ENCODE data around the gene TOGARAM1.

The TOGARAM1 gene

GRCh38 chr14:44961151-44961553 is 838 bp upstream of the TOGARAM1 start:
- no peak overlapping the region for H3K23ac ChIP-seq (ENCODE audit: low read length in 2 of 2)
- H3K18ac ChIP-seq (ENCODE audit: low read depth in 1 of 2, low read length in 2 of 2): peak overlapping the region; percentile 26 to 93
- H3K9me3 ChIP-seq (ENCODE audit: control insufficient read depth, low read length): no peaks in the 10 kb centered on the region
- no peaks in the 10 kb centered on the region for H3K36me3 ChIP-seq (ENCODE audit: control insufficient read depth in 1 of 2, insufficient read depth in 2 of 2, low read depth in 1 of 2, low read length in 2 of 2)
- peak overlapping the region in 1 of 2 experiments; percentile 91 for H3K4ac ChIP-seq (ENCODE audit: low read depth in 1 of 2, low read length in 2 of 2)
- H2BK5ac ChIP-seq (ENCODE audit: low read depth, low read length, poor library complexity, severe bottlenecking): no peak overlapping the region
- no peaks in the 10 kb centered on the region for H3K27me3 ChIP-seq (ENCODE audit: control insufficient read depth in 1 of 2, insufficient read depth in 1 of 2, low read length in 2 of 2)
- H2BK15ac ChIP-seq (ENCODE audit: low read depth, poor library complexity, severe bottlenecking): no peak overlapping the region
- H3K9ac ChIP-seq (ENCODE audit: low read length): peak overlapping the region; percentile 94
- no peak overlapping the region for H3K14ac ChIP-seq (ENCODE audit: low read length in 2 of 2)
- H3K4me1 ChIP-seq (ENCODE audit: control insufficient read depth, insufficient read depth, low read depth, low read length): peaks cover 5% of the 10 kb centered on the region
- WGBS: 0% methylated on average over 9 of the region's 14 CpGs
- H4K91ac ChIP-seq (ENCODE audit: low read length): no peak overlapping the region
- no peak overlapping the region for H2AK5ac ChIP-seq (ENCODE audit: low read length, severe bottlenecking)
- peak overlapping the region; percentile 85 to 92 for H3K4me3 ChIP-seq (ENCODE audit: insufficient read depth in 1 of 2, low read depth in 1 of 2, low read length in 2 of 2)
- H3K27ac ChIP-seq (ENCODE audit: low read length, poor library complexity, severe bottlenecking): peak overlapping the region; percentile 86
- H2AFZ ChIP-seq (ENCODE audit: low read depth, low read length): no peak overlapping the region
- no peak overlapping the region for H4K8ac ChIP-seq (ENCODE audit: low read length)
- no peak overlapping the region for H2BK120ac ChIP-seq (ENCODE audit: low read depth, low read length)
- no peak overlapping the region for H2BK12ac ChIP-seq (ENCODE audit: low read length in 2 of 2)
- peak overlapping the region; percentile 76 for H3K4me2 ChIP-seq (ENCODE audit: low read length, poor library complexity, severe bottlenecking)
- peak; percentile 79 for DNase-seq
- no peaks in the 10 kb centered on the region for H3K79me1 ChIP-seq (replicated peaks; ENCODE audit: low read length, poor library complexity, severe bottlenecking)

- Histone ChIP-seq H3K18ac (ENCODE audit: low read depth in 1 of 2, low read length in 2 of 2) (peak overlapping the region; percentile 60 to 88), H4K8ac (ENCODE audit: low read length) (peak overlapping the region; percentile 10), H3K4me2 (ENCODE audit: low read length, poor library complexity, severe bottlenecking) (peak overlapping the region; percentile 84), H2AFZ (ENCODE audit: low read depth, low read length) (peak overlapping the region; percentile 79), H3K9me3 (ENCODE audit: control insufficient read depth, low read length) (no peaks in the 10 kb centered on the region), H3K14ac (ENCODE audit: low read length in 2 of 2) (peak overlapping the region in 1 of 2 experiments; percentile 51), H2BK120ac (ENCODE audit: low read depth, low read length) (peak overlapping the region; percentile 35), H3K79me1 (replicated peaks; ENCODE audit: low read length, poor library complexity, severe bottlenecking) (no peaks in the 10 kb centered on the region), H3K23ac (ENCODE audit: low read length in 2 of 2) (peak overlapping the region in 1 of 2 experiments; percentile 47), H4K91ac (ENCODE audit: low read length) (no peak overlapping the region), H3K4me3 (ENCODE audit: insufficient read depth in 1 of 2, low read depth in 1 of 2, low read length in 2 of 2) (peak overlapping the region; percentile 80 to 92), H2BK5ac (ENCODE audit: low read depth, low read length, poor library complexity, severe bottlenecking) (no peak overlapping the region), H3K4me1 (ENCODE audit: control insufficient read depth, insufficient read depth, low read depth, low read length) (peaks cover 7% of the 10 kb centered on the region), H3K9ac (ENCODE audit: low read length) (peak overlapping the region; percentile 94), H3K27me3 (ENCODE audit: control insufficient read depth in 1 of 2, insufficient read depth in 1 of 2, low read length in 2 of 2) (no peaks in the 10 kb centered on the region), H2AK5ac (ENCODE audit: low read length, severe bottlenecking) (no peak overlapping the region), H3K36me3 (ENCODE audit: control insufficient read depth in 1 of 2, insufficient read depth in 2 of 2, low read depth in 1 of 2, low read length in 2 of 2) (no peaks in the 10 kb centered on the region), H2BK15ac (ENCODE audit: low read depth, poor library complexity, severe bottlenecking) (no peak overlapping the region), H3K27ac (ENCODE audit: low read length, poor library complexity, severe bottlenecking) (peak overlapping the region; percentile 85), H3K4ac (ENCODE audit: low read depth in 1 of 2, low read length in 2 of 2) (peak overlapping the region in 1 of 2 experiments; percentile 78), H2BK12ac (ENCODE audit: low read length in 2 of 2) (peak overlapping the region in 1 of 2 experiments; percentile 32)
- 20% methylated on average over 38 of the region's 39 CpGs for WGBS
- peak; percentile 54 for DNase-seq
Measured at GRCh38 chr14:44962334-44963043, 499 bp downstream of the TOGARAM1 start.

DNA sequence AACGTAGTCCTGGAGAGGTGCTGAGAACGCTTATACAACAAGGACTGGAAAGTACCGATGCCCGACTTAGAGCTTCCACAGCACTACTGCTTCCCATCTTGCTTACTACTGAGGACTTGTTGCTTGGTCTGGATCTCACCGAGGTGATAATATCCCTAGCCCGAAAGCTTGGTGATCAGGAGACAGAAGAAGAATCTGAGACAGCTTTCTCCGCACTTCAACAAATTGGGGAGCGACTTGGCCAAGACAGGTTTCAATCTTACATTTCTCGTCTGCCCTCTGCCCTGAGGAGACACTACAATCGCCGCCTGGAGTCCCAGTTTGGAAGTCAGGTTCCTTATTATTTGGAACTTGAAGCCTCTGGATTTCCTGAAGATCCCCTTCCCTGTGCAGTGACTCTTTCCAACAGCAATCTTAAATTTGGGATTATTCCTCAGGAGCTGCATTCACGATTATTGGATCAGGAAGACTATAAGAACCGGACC is 1.1 kb downstream of the TOGARAM1 start:
- no peak overlapping the region for H2AK5ac ChIP-seq (ENCODE audit: low read length, severe bottlenecking)
- WGBS: 41% methylated on average over 13 of the region's 13 CpGs
- peak overlapping the region; percentile 80 to 92 for H3K4me3 ChIP-seq (ENCODE audit: insufficient read depth in 1 of 2, low read depth in 1 of 2, low read length in 2 of 2)
- H3K27ac ChIP-seq (ENCODE audit: low read length, poor library complexity, severe bottlenecking): no peak overlapping the region
- peaks cover 7% of the 10 kb centered on the region for H3K4me1 ChIP-seq (ENCODE audit: control insufficient read depth, insufficient read depth, low read depth, low read length)
- no peak overlapping the region for H2BK15ac ChIP-seq (ENCODE audit: low read depth, poor library complexity, severe bottlenecking)
- H3K79me1 ChIP-seq (replicated peaks; ENCODE audit: low read length, poor library complexity, severe bottlenecking): no peaks in the 10 kb centered on the region
- H2AFZ ChIP-seq (ENCODE audit: low read depth, low read length): no peak overlapping the region
- no peaks in the 10 kb centered on the region for H3K36me3 ChIP-seq (ENCODE audit: control insufficient read depth in 1 of 2, insufficient read depth in 2 of 2, low read depth in 1 of 2, low read length in 2 of 2)
- H3K4ac ChIP-seq (ENCODE audit: low read depth in 1 of 2, low read length in 2 of 2): no peak overlapping the region
- H4K8ac ChIP-seq (ENCODE audit: low read length): no peak overlapping the region
- no peaks in the 10 kb centered on the region for H3K27me3 ChIP-seq (ENCODE audit: control insufficient read depth in 1 of 2, insufficient read depth in 1 of 2, low read length in 2 of 2)
- no peak overlapping the region for H2BK120ac ChIP-seq (ENCODE audit: low read depth, low read length)
- H2BK12ac ChIP-seq (ENCODE audit: low read length in 2 of 2): no peak overlapping the region
- no peak overlapping the region for H2BK5ac ChIP-seq (ENCODE audit: low read depth, low read length, poor library complexity, severe bottlenecking)
- H3K14ac ChIP-seq (ENCODE audit: low read length in 2 of 2): no peak overlapping the region
- no peak overlapping the region for H4K91ac ChIP-seq (ENCODE audit: low read length)
- H3K9me3 ChIP-seq (ENCODE audit: control insufficient read depth, low read length): no peaks in the 10 kb centered on the region
- peak overlapping the region; percentile 94 for H3K9ac ChIP-seq (ENCODE audit: low read length)
- H3K23ac ChIP-seq (ENCODE audit: low read length in 2 of 2): no peak overlapping the region
- H3K18ac ChIP-seq (ENCODE audit: low read depth in 1 of 2, low read length in 2 of 2): no peak overlapping the region
- peak; percentile 55 for DNase-seq
- H3K4me2 ChIP-seq (ENCODE audit: low read length, poor library complexity, severe bottlenecking): peak overlapping the region; percentile 84

- Histone ChIP-seq H3K9me3 (ENCODE audit: control insufficient read depth, low read length) (no peaks in the 10 kb centered on the region), H2BK120ac (ENCODE audit: low read depth, low read length) (no peak overlapping the region), H3K4ac (ENCODE audit: low read depth in 1 of 2, low read length in 2 of 2) (no peak overlapping the region), H3K79me1 (replicated peaks; ENCODE audit: low read length, poor library complexity, severe bottlenecking) (no peaks in the 10 kb centered on the region), H4K8ac (ENCODE audit: low read length) (no peak overlapping the region), H3K27me3 (ENCODE audit: control insufficient read depth in 1 of 2, insufficient read depth in 1 of 2, low read length in 2 of 2) (no peaks in the 10 kb centered on the region), H3K36me3 (ENCODE audit: control insufficient read depth in 1 of 2, insufficient read depth in 2 of 2, low read depth in 1 of 2, low read length in 2 of 2) (peaks cover 0 to 5% of the 10 kb centered on the region in 2 experiments), H2BK5ac (ENCODE audit: low read depth, low read length, poor library complexity, severe bottlenecking) (no peak overlapping the region), H3K4me1 (ENCODE audit: control insufficient read depth, insufficient read depth, low read depth, low read length) (peaks cover 7% of the 10 kb centered on the region), H2AK5ac (ENCODE audit: low read length, severe bottlenecking) (no peak overlapping the region), H3K23ac (ENCODE audit: low read length in 2 of 2) (no peak overlapping the region), H2BK12ac (ENCODE audit: low read length in 2 of 2) (no peak overlapping the region), H2BK15ac (ENCODE audit: low read depth, poor library complexity, severe bottlenecking) (no peak overlapping the region), H3K18ac (ENCODE audit: low read depth in 1 of 2, low read length in 2 of 2) (no peak overlapping the region), H3K4me3 (ENCODE audit: insufficient read depth in 1 of 2, low read depth in 1 of 2, low read length in 2 of 2) (peak overlapping the region in 1 of 2 experiments; percentile 92), H4K91ac (ENCODE audit: low read length) (no peak overlapping the region), H2AFZ (ENCODE audit: low read depth, low read length) (no peak overlapping the region), H3K9ac (ENCODE audit: low read length) (peak overlapping the region; percentile 94), H3K4me2 (ENCODE audit: low read length, poor library complexity, severe bottlenecking) (peak overlapping the region; percentile 84), H3K14ac (ENCODE audit: low read length in 2 of 2) (no peak overlapping the region), H3K27ac (ENCODE audit: low read length, poor library complexity, severe bottlenecking) (no peak overlapping the region)
- WGBS: 54% methylated on average over 7 of the region's 7 CpGs
- DNase-seq: no peak
Measured at GRCh38 chr14:44963775-44964380, 1.9 kb downstream of the TOGARAM1 start.

All from mesenchymal stem cell (in vitro differentiated cells and primary cell).